ENCODE results near the gene ZNF555.

GRCh38 chr19:2837430-2837829 lies 3.8 kb upstream of the ZNF555 start:
- no peak for TF ChIP-seq CTCF (IDR thresholded peaks at IDR 0.05)
- no peak for TF ChIP-seq POLR2A (IDR thresholded peaks at IDR 0.05)
- TF ChIP-seq POLR2AphosphoS5 (IDR thresholded peaks at IDR 0.05) = no peak

All from transverse colon (tissue), 4 donors.